HT1080 (cell line): ENCODE measurements around the gene ABHD6. TPM values are rescaled to one million over a fixed set of nuclear protein-coding genes. Genes with fewer than 3 reads are reported as not detected.
"Not testable (repeated sequence)": the region's sequence is repeated elsewhere in the genome, so short reads cannot be mapped to it uniquely, and the experiment has no call there.

ENCODE experiments used
- DNase-seq: peaks from one replicate; pipeline ENCODE4 v3.0.0-alpha.2; 2015; ENCODE audit warnings: low read depth
- polyA plus RNA-seq, 2 experiments: library from polyadenylated mRNA; depleted of rRNA; stranded (reverse); fragments of >200 nt; gene quantifications; 2 replicates each; pipeline ENCODE4 v1.2.3, GENCODE V29; 2015
- total RNA-seq: library from RNA; depleted of rRNA; stranded (reverse); fragments of >200 nt; shearing (Covaris generic); gene quantifications from 2 replicates; pipeline ENCODE4 v1.2.3, GENCODE V29; 2014; rRNA removed

Gene ABHD6
- 11.4 and 13.9 TPM in 2 replicates for total RNA-seq
- 6.6 and 7.3 TPM in 2 replicates for polyA plus RNA-seq (2015; cell fraction: cytosol; rRNA removed)
- polyA plus RNA-seq (2015; cell fraction: nucleus; rRNA removed) = 4.2 and 4.4 TPM in 2 replicates

- peak; percentile 72 for DNase-seq
Observed at GRCh38 chr3:58237238-58237940, at the start of gene ABHD6. TSS of gene ABHD6 (plus strand) at chr3:58237792. CDS start at chr3:58256587, 18,795 bp downstream.

GRCh38 chr3:58188173-58188564 is 49.4 kb upstream of the ABHD6 start:
- no peak for DNase-seq

GRCh38 chr3:58188921-58189451 is 48.6 kb upstream of the ABHD6 start:
- no peak for DNase-seq

- DNase-seq = no peak
Observed at GRCh38 chr3:58189691-58190090, 47.9 kb upstream of the ABHD6 start.

GRCh38 chr3:58190291-58190690 is 47.3 kb upstream of the ABHD6 start:
- DNase-seq = no peak

- no peak for DNase-seq
Observed at GRCh38 chr3:58190882-58191281, 46.7 kb upstream of the ABHD6 start.

GRCh38 chr3:58191361-58191991 is 46.1 kb upstream of the ABHD6 start:
- DNase-seq = no peak

- DNase-seq = no peak
Observed at GRCh38 chr3:58192069-58192468, 45.5 kb upstream of the ABHD6 start.

GRCh38 chr3:58193682-58194407 is 43.7 kb upstream of the ABHD6 start:
- DNase-seq = no peak

GRCh38 chr3:58197588-58197987 is 40.0 kb upstream of the ABHD6 start:
- no peak for DNase-seq

GRCh38 chr3:58198362-58198761 is 39.2 kb upstream of the ABHD6 start:
- no peak for DNase-seq

GRCh38 chr3:58198804-58199203 is 38.8 kb upstream of the ABHD6 start:
- no peak for DNase-seq

GRCh38 chr3:58200121-58200709 is 37.4 kb upstream of the ABHD6 start:
- no peak for DNase-seq

- DNase-seq = no peak
Observed at GRCh38 chr3:58200846-58201355, 36.7 kb upstream of the ABHD6 start.

- DNase-seq = not testable (repeated sequence)
Observed at GRCh38 chr3:58201451-58201850, 36.1 kb upstream of the ABHD6 start.

- no peak for DNase-seq
Observed at GRCh38 chr3:58202917-58203360, 34.7 kb upstream of the ABHD6 start.

- DNase-seq = no peak
Observed at GRCh38 chr3:58203541-58203940, 34.1 kb upstream of the ABHD6 start.

GRCh38 chr3:58204720-58205119 is 32.9 kb upstream of the ABHD6 start:
- DNase-seq = no peak

- DNase-seq = no peak
Observed at GRCh38 chr3:58205981-58206380, 31.6 kb upstream of the ABHD6 start.

- peak; percentile 73 for DNase-seq
Observed at GRCh38 chr3:58206406-58207011, 31.1 kb upstream of the ABHD6 start.

- no peak for DNase-seq
Observed at GRCh38 chr3:58207954-58208353, 29.6 kb upstream of the ABHD6 start.
